GM19438 (cell line): Measurements from ENCODE around the gene MRO.
"Not testable (repeated sequence)": the region's sequence is repeated elsewhere in the genome, so short reads cannot be mapped to it uniquely, and the experiment has no call there.

Experiments used
- ATAC-seq: cut with Tn5 transposase; IDR thresholded peaks from one replicate; pipeline ENCODE4 v1.9.1; 2021; ENCODE audit warnings: low read depth; ENCODE audit not compliant: unreplicated experiment

Gene MRO

DNA sequence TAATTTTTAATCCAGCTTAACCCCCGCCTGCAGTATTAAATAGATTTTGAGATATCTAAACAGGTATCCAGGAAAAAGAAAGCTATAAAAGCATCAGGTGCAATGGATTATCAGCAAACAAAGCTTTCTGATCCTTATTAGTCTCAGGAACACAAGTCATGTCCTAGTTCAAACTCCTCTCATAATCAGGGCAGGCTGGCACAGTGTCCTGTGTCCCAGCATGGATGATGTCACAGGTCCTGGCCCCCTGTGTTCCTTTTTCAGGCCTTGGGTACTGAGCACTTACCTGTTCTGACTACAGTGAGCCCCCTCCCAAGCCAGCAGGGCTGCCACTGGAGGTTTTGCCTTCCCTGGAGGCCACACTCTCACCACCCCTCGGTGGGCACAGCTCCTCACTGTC is 19.5 kb upstream of the MRO start:
- no peak for ATAC-seq

DNA sequence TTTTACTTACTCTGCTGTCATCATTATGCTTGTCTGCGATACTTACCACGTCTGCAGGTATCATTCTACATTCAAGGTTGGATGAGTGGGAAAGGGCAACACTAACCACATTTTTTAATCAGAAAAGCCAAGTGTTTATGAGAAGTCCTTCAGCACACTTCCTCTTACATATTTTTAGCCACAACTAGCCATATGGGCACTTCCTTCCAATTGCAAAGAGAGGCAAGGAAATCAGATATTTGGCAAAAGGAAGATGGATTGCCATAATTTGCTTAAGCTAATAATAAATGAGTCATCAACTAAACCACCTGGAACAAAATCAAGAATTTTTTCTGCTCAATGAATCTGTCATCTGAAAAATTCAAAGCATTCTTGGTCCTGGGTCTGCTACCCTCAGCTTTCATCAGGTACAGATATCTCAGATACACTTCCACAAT is 16.7 kb upstream of the MRO start:
- ATAC-seq, result no peak

DNA sequence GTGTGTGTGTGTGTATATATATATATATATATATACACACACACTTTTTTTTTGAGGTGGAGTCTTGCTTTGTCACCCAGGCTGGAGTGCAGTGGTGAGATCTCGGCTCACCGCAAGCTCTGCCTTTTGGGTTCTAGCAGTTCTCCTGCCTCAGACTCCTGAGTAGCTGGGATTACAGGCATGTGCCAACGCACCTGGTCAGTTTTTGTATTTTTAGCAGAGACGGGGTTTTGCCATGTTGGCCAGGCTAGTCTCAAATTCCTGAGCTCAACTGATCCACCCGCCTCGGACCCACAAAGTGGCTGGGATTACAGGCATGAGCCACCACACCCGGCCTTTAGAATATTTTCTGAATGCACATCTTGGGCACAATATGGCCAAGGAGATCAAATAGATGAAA is 13.7 kb upstream of the MRO start:
- ATAC-seq, result not testable (repeated sequence)

DNA sequence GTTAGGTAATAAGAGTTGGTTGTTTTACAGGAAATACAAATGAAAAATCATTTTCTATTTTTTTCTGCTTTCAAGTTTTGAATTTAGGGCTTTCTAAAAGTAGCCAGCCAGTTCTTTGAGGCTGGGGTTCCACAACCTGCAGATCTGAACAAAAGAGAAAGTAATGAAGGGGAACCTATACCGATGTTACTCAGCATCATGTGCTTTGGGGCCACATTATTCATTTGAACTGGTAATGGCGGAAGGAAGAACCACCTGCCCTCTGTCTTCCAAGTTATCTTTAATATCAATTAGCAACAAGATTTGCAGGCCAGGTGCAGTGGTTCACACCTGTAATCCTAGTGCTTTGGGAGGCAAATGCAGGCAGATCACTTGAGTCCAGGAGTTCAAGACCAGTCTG is 12.9 kb upstream of the MRO start:
- ATAC-seq, result peak; percentile 75

DNA sequence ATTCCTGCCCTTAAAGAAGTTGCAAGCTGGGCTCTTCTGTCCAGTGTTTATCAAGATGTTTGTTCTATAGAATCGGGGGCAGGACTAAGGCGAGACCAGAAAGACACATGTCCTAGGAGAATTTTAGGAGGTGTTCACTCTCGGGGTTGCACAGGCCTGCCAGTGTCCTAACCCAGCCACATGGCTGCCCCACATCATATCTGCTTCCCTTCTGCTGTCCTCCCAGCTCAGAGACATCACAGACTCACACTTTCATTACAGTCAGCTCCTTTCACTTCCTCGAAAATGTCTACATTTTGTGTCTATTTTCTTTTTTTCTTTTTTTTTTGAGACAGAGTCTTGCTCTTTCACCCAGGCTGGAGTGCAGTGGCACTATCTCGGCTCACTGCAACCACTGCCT is 10.7 kb upstream of the MRO start:
- ATAC-seq, result peak; percentile 53

DNA sequence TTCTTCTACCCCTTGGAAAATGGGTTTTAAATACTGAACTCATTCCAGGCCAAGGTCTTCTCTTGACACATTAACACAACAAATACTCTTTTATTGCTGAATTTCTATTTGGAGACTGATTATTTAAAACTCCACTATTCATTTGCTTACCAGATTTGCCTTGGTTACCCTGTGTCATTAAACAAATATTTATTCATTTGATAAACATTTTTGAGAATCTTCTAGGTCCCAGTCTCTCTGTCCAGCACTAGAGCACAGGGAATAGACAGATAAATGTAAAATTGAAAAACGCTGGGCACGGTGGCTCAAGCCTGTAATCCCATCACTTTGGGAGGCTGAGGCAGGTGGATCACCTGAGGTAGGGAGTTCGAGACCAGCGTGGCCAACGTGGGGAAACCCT is 9.8 kb upstream of the MRO start:
- ATAC-seq, result no peak

DNA sequence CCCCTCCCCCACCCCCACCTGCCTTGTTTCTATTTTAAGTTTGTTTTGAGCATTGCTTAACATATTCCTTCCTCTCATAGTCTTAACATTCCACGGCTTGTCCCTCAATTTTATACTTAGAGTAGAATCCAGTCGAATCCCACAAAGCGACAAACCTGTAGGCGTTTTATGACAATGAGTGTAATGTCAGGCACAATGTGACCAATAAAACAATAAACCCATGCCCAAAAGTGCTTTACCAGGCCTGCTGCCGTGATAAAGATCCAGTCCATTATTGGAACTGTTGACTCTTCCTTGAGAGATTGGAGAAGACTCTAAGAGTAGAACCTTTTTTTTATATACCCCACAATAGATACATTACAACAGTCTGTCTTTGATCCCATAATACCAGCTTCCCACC is 6.2 kb upstream of the MRO start:
- ATAC-seq, result no peak

DNA sequence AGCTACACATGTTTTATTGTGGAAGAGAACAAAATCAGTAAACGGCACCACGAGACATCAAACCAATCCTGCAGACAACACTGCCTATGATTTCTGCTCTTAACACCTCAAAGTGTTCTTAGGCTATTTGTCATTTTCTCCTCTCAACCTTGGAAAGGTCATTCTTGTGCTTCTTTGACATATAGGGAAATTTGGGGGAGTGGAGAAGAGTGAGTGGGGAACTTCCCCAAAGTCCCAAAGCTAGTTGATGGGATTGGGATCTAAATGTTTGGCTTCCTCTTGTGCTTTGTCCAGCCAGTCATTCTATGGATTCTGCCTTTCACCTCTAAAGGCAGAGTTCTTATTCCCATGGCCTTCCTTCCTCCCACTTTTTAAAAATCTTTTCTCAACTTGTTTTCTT is 5.8 kb upstream of the MRO start:
- ATAC-seq, result no peak

DNA sequence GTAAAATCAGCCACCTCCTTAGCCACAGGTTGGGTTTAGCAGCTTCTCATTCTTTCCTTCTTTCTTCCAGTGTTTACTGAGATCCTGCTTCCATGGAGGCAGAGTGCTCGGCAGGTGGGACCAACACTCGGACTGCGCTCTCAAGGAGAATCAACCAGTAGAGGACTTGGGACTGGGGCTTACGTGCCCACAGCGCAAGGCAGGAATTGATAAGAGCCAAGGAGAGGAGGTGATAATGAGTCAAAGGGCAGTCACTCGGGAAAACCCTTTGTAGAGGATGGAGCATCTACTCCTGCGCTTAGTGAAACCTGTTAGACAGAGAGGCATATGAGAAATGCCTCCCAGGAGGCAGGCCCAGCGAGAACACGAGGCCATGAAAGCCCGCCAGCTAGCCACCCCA is 2.9 kb upstream of the MRO start:
- no peak for ATAC-seq

DNA sequence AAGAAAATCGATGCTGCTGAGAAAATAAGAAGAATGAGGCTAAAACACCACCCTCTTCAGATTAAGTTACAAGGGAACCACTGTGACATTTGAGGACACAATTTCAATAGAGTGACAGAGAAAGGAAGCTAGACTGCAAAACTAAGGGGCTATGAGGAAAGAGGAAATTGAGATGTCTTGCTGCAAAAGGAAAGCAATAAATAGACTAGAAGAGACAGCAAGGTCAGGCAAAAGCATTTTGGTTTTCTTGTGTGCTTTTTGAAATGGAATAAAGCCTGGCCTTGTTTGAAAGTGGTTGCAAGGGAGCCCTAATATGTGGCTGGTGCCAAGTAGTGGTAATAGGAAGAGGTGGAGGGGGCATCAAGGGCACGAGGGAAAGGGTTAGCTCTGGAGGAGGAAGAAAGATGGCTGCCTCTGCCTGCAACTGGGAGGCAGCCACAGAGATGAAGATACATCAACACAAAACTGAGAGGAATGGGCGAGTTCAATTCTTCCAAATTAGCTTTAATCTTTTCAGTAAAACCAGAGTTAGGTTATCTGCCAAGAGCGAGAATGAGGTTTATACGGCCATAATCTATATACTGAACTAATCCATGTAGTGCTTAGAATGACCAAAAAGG is 1.2 kb upstream of the MRO start:
- no peak for ATAC-seq

DNA sequence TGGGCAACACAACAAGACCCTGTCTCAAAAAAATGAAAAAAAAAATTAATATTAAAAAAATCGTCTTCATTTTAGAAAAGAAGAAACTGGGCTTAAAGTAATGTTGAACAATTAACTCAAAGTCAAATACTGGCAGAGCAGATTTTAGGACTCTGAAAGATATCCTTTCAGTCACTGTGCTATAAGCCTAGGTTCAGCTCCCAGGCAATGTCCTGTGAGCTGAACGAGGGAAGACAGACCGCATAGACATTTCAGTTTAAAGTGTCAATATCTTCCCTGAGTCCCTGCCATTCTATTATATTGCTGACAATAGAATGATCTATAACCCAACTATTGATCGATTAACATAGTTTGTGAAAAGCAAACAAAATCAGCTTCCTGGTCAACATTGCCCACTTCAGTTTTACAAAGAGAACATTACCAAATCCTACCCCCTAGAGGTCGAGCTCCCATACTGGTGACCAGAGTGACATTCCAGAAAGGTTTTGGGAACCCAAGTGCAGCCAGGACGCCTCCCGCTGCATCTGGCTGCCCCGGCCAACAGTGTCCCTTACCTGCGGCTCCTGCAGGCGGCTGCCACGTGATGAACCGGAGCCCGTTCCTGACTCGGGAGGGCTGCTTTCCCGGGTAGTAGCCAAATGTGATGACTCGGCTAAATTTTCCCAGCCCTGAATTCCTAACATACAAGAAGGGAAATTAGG is 639 bp downstream of the MRO start:
- no peak for ATAC-seq

DNA sequence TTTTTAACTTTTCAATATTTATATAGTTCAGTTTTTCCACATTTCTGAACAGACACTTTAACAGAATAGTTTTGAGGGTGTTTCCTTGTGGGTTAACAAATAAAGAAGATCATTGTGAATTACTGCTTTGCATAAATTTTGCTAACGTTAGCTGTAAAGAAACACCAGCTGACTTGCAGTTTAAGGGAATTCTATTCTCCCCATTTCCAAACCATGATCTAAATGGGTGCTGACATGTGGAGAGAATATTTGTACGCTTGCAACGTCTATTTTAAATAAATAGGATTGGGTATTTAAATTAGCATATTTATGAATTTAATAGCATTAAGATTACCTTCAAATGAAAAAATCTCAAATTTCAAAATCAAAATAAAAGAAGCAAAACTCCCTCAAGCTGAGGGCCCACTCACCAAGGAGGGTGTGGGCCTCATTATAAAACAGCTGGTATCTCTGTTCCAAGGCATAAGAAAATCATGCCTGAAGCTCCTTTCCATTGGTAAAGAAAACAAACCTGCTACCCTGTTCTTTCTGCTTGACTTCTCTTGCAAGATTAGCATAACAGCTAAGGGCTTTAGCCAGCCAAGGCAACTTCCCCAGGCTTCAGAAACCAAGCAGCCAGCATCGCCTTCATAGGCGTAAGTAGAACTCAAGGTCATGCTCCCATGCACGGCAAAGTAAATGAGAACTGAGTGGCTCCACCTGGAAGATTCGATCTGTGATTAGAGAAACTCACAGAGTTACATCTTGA is 3.2 kb downstream of the MRO start:
- ATAC-seq, result no peak

DNA sequence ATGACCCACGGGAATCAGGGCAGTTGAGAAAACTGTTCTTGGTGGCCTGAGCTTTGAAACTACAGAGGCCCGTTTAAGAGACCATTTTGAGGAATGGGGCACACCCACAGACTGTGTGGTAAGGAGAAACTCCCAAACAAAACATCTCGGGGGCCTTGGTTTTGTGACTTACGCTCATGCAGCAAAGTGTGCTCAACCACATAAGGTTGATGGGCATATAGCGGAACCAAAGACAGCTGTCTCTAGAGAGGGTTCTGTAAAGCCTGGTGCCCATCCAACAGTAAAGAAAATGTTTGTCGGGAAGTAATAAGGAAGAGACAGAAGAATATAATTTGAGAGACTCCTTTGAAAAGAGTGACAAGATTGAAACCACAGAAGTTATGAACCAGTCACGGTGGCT is 5.4 kb downstream of the MRO start:
- ATAC-seq, result no peak

DNA sequence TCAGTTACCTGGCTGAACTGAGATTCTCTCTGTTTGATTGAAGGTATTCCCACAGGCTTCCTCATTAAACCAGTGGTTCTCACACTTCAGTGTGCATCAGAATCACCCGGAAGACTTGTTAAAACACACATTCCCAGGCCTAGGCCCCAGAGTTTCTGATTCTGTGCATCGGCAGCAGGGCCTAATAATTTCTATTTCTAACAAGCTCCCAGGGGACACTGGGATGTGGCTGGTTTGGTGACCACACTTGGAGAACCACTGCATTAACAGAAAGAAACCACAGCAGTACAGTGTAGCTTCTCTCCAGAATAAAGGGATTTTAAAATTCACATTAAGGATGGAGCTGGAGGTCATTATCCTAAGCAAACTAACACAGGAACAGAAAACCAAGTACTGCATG is 6.5 kb downstream of the MRO start:
- no peak for ATAC-seq

DNA sequence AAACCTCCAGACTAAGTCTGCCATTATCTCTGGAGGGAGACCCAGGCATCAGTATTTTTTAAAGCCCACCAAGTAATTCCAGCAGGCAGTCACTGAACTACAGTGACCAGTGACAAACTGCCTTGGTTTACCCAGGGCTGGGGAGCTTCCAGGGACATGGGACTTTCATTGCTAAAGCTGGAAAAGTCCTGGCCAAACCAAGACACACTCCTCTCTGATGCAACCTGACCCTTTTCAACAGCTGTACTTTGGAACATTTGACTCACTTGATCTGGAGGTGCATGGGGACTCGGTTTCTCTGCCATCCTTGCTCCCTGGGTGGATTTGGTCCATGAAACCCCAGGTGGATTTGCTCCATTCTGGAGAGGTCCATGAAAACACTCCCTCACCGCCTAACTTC is 7.0 kb downstream of the MRO start:
- ATAC-seq, result no peak

DNA sequence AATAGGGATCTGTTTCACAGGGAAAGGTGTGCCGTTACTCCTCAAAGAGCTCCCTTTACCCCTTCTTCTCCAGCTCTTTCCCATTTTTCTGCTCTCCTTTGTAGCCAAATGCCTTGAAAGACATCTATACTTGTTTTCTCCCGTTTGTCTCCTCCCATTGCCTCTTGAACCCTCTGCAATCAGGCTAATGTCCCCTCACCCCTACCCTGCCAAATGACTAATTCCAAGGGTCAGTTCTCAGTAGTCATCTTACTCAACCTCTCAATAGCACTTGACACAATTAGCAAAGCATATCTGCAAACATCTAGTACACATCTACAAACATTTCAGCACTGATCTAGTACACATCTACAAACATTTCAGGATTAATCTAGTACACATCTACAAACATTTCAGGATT is 12.6 kb downstream of the MRO start:
- no peak for ATAC-seq

DNA sequence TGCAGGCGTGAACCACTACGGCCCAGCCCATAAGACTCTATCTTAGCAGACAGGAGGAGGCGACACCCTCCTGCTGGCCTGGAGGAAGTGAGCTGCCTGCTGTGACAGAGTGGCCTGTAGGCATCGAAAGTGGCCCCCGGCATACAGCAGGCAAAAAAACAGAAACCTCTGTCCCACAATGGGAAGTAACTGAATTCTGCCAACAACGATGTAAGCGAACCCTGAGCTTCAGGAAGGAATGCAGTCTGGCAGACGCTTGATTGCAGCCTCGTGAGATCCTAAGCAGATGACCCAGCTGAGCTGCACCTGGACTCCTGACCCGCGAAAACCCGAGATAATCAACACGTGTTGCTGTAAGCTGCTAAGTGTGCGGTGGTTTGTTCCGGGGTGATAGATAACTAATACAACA is 13.6 kb downstream of the MRO start:
- ATAC-seq, result no peak

DNA sequence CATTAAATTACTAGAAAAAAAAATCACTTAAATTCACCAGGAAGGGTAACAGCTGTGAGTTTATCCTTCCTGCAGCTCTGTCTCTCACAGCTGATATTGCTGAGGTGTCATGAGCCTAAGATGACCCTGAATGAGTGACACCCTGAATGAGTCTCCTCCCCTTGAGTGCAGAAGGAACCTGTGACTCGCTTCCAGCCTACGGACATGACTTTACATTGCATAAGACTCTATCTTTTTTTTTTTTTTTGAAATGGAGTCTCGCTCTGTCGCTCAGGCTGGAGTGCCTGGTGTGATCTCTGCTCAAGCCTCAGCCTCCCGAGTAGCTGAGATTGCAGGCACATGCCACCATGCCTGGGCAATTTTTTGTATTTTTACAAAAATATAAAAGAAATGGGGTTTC is 14.1 kb downstream of the MRO start:
- ATAC-seq, result no peak

DNA sequence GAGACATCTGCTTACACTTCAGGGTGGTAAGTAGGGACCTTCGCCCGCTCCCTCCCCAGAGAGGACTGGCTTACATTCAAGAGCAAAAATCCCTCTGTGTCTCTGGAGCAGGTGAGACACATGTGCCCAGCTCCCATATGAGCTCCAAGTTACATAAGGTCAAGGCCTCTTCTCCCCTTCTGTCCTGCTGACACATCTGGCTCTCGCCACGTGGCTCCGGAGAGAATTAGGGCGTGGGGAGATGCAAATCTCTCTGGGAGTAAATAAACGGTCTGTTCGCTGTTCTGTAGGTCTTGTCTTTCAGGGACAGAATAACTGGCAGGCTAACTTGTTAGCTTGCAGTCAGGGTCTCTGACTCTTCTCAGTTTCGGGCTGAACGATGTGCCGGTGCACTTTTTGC is 16.2 kb downstream of the MRO start:
- ATAC-seq, result no peak

DNA sequence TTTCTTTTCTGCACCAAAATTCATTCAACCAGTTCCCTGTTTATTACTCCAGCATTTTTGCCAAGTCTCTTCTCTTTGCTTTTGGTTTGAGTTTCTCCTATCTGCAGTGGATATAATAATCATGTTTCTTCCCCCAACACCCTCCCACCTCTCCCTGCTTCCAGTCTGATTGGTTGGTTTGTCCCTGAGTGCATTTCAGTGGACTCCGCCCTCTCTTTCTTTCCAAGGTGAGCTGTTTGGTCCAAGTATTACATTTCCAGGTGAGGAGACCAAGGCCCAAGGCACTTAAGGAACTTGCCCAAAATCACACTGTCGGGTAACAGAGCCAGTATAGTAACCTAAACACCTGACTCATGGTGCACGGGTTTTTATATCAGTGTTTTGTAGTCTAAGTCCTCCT is 17.7 kb downstream of the MRO start:
- ATAC-seq, result no peak

DNA sequence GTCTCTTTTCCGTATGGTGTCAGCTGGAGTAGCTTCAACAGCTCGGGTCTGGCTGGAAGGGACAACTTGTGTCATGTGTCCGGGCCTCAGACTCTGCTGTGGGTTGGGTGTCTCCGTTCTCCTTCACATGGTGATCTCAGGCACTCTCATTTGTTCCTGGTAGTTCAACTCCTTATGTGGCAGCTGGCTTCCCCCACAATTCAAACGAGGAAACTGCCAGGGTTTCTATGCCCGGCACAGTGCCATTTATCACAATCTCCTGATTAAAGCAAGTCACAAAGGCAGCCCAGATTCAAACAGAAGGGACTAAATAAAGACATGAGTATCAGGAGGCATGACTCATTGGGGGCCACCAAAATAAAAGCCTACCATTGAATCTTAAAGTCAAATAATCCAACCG is 22.7 kb downstream of the MRO start:
- ATAC-seq, result no peak

DNA sequence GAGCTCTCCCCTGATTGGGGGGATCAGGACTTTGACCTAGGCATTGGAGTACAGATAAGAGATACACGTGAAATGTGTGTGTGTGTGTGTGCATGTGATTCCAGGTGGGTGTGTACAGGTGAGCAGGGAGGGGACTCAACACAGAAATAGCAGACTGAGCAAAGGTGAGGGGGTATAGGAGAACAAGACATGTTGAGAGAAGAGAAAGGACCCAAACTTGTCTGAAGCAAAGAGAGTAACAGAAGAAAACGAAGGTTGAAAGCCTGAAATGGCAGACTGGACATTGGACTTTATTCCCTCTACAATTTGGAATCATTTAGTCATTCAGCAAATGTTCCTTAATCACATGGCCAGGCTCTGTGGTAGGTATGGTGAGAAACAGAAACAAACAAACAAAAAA is 23.3 kb downstream of the MRO start:
- no peak for ATAC-seq
